Osteoblast (primary cell): Measurements from ENCODE around the gene SMCO2. TPM values are rescaled to one million over a fixed set of nuclear protein-coding genes. Genes with fewer than 3 reads are reported as not detected.

ENCODE experiments used
- DNase-seq: peaks from one replicate; pipeline ENCODE4 v3.0.0; 2011; ENCODE audit warnings: low spot score, mixed read lengths; ENCODE audit not compliant: insufficient read length; ENCODE audit errors: missing footprints
- H2AFZ ChIP-seq: 2 replicates; pipeline ENCODE4 v1.6.0; 2011; ENCODE audit warnings: mild to moderate bottlenecking, low read length
- H3K27ac ChIP-seq: 2 replicates; pipeline ENCODE4 v1.5.1; 2011; ENCODE audit warnings: mild to moderate bottlenecking, low read depth, low read length, moderate library complexity
- H3K27me3 ChIP-seq: 2 replicates; pipeline ENCODE4 v1.6.0; 2012; ENCODE audit warnings: mild to moderate bottlenecking, control low read depth, inconsistent platforms, low read length, moderate library complexity; ENCODE audit not compliant: insufficient read depth
- H3K36me3 ChIP-seq: 2 replicates; pipeline ENCODE4 v1.5.1; 2011; ENCODE audit warnings: mild to moderate bottlenecking, low read length, control low read depth, moderate library complexity; ENCODE audit not compliant: insufficient read depth
- H3K4me1 ChIP-seq: 2 replicates; pipeline ENCODE4 v1.5.1; 2011; ENCODE audit warnings: mild to moderate bottlenecking, low read length, control low read depth, moderate library complexity; ENCODE audit not compliant: insufficient read depth
- H3K4me2 ChIP-seq: 2 replicates; pipeline ENCODE4 v1.6.0; 2011; ENCODE audit warnings: mild to moderate bottlenecking, low read length; ENCODE audit not compliant: insufficient read depth
- H3K4me3 ChIP-seq: fragments of 200-600 bp; sonication (generic); 3 replicates; pipeline ENCODE4 v1.5.1; 2012; ENCODE audit warnings: mild to moderate bottlenecking, low read length, inconsistent platforms; ENCODE audit not compliant: insufficient read depth
- H3K79me2 ChIP-seq: 2 replicates; pipeline ENCODE4 v1.6.0; 2012; ENCODE audit warnings: mild to moderate bottlenecking, low read length, control low read depth, inconsistent platforms; ENCODE audit not compliant: insufficient read depth
- H3K9me3 ChIP-seq: 2 replicates; pipeline ENCODE4 v1.5.1; 2011; ENCODE audit warnings: low read depth, low read length, control low read depth
- H4K20me1 ChIP-seq: 2 replicates; pipeline ENCODE4 v1.6.0; 2012; ENCODE audit warnings: mild to moderate bottlenecking, low read length, control low read depth; ENCODE audit not compliant: insufficient read depth
- CTCF ChIP-seq: IDR thresholded peaks from 2 replicates; pipeline ENCODE4 v1.5.1; 2011; ENCODE audit warnings: mild to moderate bottlenecking, low read depth, low read length, moderate library complexity; ENCODE audit errors: extremely low read depth
- total RNA-seq: library from RNA; depleted of rRNA; stranded (reverse); fragments of >200 nt; gene quantifications from 2 replicates; pipeline ENCODE4 v1.2.3, GENCODE V29; 2012

The SMCO2 gene
- total RNA-seq, 1 donor, result 0.72 TPM

GRCh38 chr12:27516625-27517024, 70.1 kb downstream of the SMCO2 start:
- no peaks in the 10 kb centered on the region for H3K36me3 ChIP-seq
- peaks cover 15% of the 10 kb centered on the region for H3K4me1 ChIP-seq
- DNase-seq, result no peak
- no peak overlapping the region for H2AFZ ChIP-seq
- H3K4me2 ChIP-seq, result no peak overlapping the region
- H3K79me2 ChIP-seq, result no peaks in the 10 kb centered on the region
- H3K27ac ChIP-seq, result no peak overlapping the region
- no peak overlapping the region for H3K4me3 ChIP-seq
- no peaks in the 10 kb centered on the region for H3K27me3 ChIP-seq
- no peaks in the 10 kb centered on the region for H4K20me1 ChIP-seq
- TF ChIP-seq CTCF, result no peak
- no peaks in the 10 kb centered on the region for H3K9me3 ChIP-seq

- Histone ChIP-seq H2AFZ (no peak overlapping the region), H3K27me3 (no peaks in the 10 kb centered on the region), H3K27ac (no peak overlapping the region), H3K4me1 (peaks cover 14% of the 10 kb centered on the region), H3K4me2 (no peak overlapping the region), H3K9me3 (no peaks in the 10 kb centered on the region), H4K20me1 (no peaks in the 10 kb centered on the region), H3K79me2 (no peaks in the 10 kb centered on the region), H3K4me3 (no peak overlapping the region), H3K36me3 (no peaks in the 10 kb centered on the region)
- TF ChIP-seq CTCF, result no peak
- DNase-seq, result no peak
Measured at GRCh38 chr12:27517546-27517945, 71.0 kb downstream of the SMCO2 start.

GRCh38 chr12:27517961-27518665, 71.6 kb downstream of the SMCO2 start:
- no peaks in the 10 kb centered on the region for H3K27me3 ChIP-seq
- no peaks in the 10 kb centered on the region for H3K9me3 ChIP-seq
- H4K20me1 ChIP-seq, result no peaks in the 10 kb centered on the region
- no peak overlapping the region for H3K4me2 ChIP-seq
- H3K4me3 ChIP-seq, result no peak overlapping the region
- H3K36me3 ChIP-seq, result no peaks in the 10 kb centered on the region
- H2AFZ ChIP-seq, result no peak overlapping the region
- TF ChIP-seq CTCF, result no peak
- peaks cover 18% of the 10 kb centered on the region for H3K4me1 ChIP-seq
- H3K79me2 ChIP-seq, result peaks cover under 1% of the 10 kb centered on the region
- H3K27ac ChIP-seq, result no peak overlapping the region
- no peak for DNase-seq

- Histone ChIP-seq H3K4me2 (peak overlapping the region; percentile 43), H3K4me1 (peaks cover 27% of the 10 kb centered on the region), H3K79me2 (peaks cover 24% of the 10 kb centered on the region), H2AFZ (peak overlapping the region; percentile 68), H3K9me3 (no peaks in the 10 kb centered on the region), H3K27me3 (no peaks in the 10 kb centered on the region), H3K4me3 (peak overlapping the region; percentile 2), H3K36me3 (no peaks in the 10 kb centered on the region), H3K27ac (peak overlapping the region; percentile 41), H4K20me1 (peaks cover 2% of the 10 kb centered on the region)
- DNase-seq, result no peak
- TF ChIP-seq CTCF, result no peak
Measured at GRCh38 chr12:27521066-27521465, 74.5 kb downstream of the SMCO2 start.
